ENCODE results near the gene SLC6A6.

The SLC6A6 gene

GRCh38 chr3:14450506-14450905 is 48.1 kb downstream of the SLC6A6 start:
- H3K79me2 ChIP-seq: no peaks in the 10 kb centered on the region
- H3K4me3 ChIP-seq (ENCODE audit: low read depth, low read length): no peak overlapping the region
- H3K9ac ChIP-seq: no peak overlapping the region
- peaks cover 7% of the 10 kb centered on the region for H3K4me1 ChIP-seq
- H3K9me3 ChIP-seq (ENCODE audit: control insufficient read depth, low read length): no peaks in the 10 kb centered on the region
- no peaks in the 10 kb centered on the region for H3K36me3 ChIP-seq (ENCODE audit: control insufficient read depth, insufficient read depth, low read length)
- TF ChIP-seq CTCF (IDR thresholded peaks at IDR 0.05): no peak
- H3K27ac ChIP-seq: no peak overlapping the region
- no peak overlapping the region for H3K4me2 ChIP-seq (ENCODE audit: low read length)
- H2AFZ ChIP-seq: no peak overlapping the region
- H3K27me3 ChIP-seq (ENCODE audit: control insufficient read depth, insufficient read depth, low read length): no peaks in the 10 kb centered on the region

DNA sequence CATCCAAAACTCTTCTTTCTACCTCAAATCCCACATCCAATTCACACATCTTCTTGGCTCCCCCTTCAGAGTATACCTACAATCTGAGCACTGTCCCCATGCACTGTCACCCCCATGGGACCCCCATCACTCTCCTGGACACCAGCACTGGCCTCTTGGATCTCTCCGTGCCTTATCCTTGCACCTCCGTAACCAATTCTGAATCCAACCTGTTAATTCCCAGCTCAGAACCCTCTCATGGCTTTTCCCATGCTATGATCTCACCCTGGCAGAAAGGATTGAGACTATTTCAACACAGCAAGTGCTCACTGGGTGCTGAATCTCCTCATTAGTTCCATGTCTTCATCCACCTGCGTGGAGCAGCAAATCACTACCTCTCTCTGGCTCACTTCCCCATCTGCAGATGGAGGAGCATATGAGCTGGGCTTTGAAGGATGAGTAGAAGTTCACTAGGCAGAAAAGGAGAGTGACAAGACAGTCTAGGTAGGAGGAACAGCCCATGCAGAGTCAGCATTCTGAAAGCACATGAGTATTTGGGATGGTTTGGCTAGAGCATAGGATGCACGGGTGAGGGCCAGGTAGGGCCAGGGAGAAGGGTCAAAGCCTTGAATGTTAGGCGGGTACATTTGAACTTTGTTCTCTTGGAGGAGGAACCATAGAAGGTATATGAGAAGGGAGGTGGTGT is 48.7 kb downstream of the SLC6A6 start:
- no peak overlapping the region for H3K4me3 ChIP-seq (ENCODE audit: low read depth, low read length)
- no peaks in the 10 kb centered on the region for H3K36me3 ChIP-seq (ENCODE audit: control insufficient read depth, insufficient read depth, low read length)
- H3K79me2 ChIP-seq: no peaks in the 10 kb centered on the region
- H3K4me2 ChIP-seq (ENCODE audit: low read length): no peak overlapping the region
- H2AFZ ChIP-seq: no peak overlapping the region
- H3K4me1 ChIP-seq: peaks cover 7% of the 10 kb centered on the region
- TF ChIP-seq CTCF (IDR thresholded peaks at IDR 0.05): no peak
- no peak overlapping the region for H3K27ac ChIP-seq
- H3K9ac ChIP-seq: no peak overlapping the region
- H3K9me3 ChIP-seq (ENCODE audit: control insufficient read depth, low read length): no peaks in the 10 kb centered on the region
- no peaks in the 10 kb centered on the region for H3K27me3 ChIP-seq (ENCODE audit: control insufficient read depth, insufficient read depth, low read length)

GRCh38 chr3:14451844-14452739 is 49.7 kb downstream of the SLC6A6 start:
- H3K4me2 ChIP-seq (ENCODE audit: low read length): no peak overlapping the region
- no peaks in the 10 kb centered on the region for H3K79me2 ChIP-seq
- H3K4me3 ChIP-seq (ENCODE audit: low read depth, low read length): no peak overlapping the region
- H3K27me3 ChIP-seq (ENCODE audit: control insufficient read depth, insufficient read depth, low read length): no peaks in the 10 kb centered on the region
- H3K36me3 ChIP-seq (ENCODE audit: control insufficient read depth, insufficient read depth, low read length): no peaks in the 10 kb centered on the region
- no peaks in the 10 kb centered on the region for H3K9me3 ChIP-seq (ENCODE audit: control insufficient read depth, low read length)
- no peak overlapping the region for H3K27ac ChIP-seq
- no peak for TF ChIP-seq CTCF (IDR thresholded peaks at IDR 0.05)
- peaks cover 7% of the 10 kb centered on the region for H3K4me1 ChIP-seq
- H3K9ac ChIP-seq: no peak overlapping the region
- no peak overlapping the region for H2AFZ ChIP-seq

- no peak overlapping the region for H2AFZ ChIP-seq
- H3K79me2 ChIP-seq: no peaks in the 10 kb centered on the region
- H3K9ac ChIP-seq: no peak overlapping the region
- no peak overlapping the region for H3K4me2 ChIP-seq (ENCODE audit: low read length)
- no peak overlapping the region for H3K4me3 ChIP-seq (ENCODE audit: low read depth, low read length)
- no peaks in the 10 kb centered on the region for H3K36me3 ChIP-seq (ENCODE audit: control insufficient read depth, insufficient read depth, low read length)
- peaks cover 7% of the 10 kb centered on the region for H3K4me1 ChIP-seq
- no peak overlapping the region for H3K27ac ChIP-seq
- no peak for TF ChIP-seq CTCF (IDR thresholded peaks at IDR 0.05)
- no peaks in the 10 kb centered on the region for H3K9me3 ChIP-seq (ENCODE audit: control insufficient read depth, low read length)
- H3K27me3 ChIP-seq (ENCODE audit: control insufficient read depth, insufficient read depth, low read length): no peaks in the 10 kb centered on the region
These were observed 50.6 kb downstream of the SLC6A6 start for GRCh38 chr3:14452740-14453710.
